GM12878 (cell line): Measurements from ENCODE around the gene CUL1. TPM values are rescaled to one million over a fixed set of nuclear protein-coding genes. Genes with fewer than 3 reads are reported as not detected.

Experiments used
- ATAC-seq: fragments of 200-7000 bp; cut with Tn5 transposase; 3 replicates; pipeline ENCODE4 v1.9.1; 2020; ENCODE audit warnings: mild to moderate bottlenecking, moderate library complexity
- BruUV-seq: library from RNA; stranded (reverse); fragments of 400-500 nt; replicated peaks from 2 replicates; lab custom pipeline; 2021; lab: Mats Ljungman, UMichigan
- CTCF ChIA-PET: fragments of 300-600 bp; sonication (Branson Sonifier 250); formaldehyde crosslinking; extraction: SDS; loops from one replicate; lab custom pipeline; 2021; ENCODE audit warnings: inconsistent platforms; lab: Yijun Ruan, JAX
- POLR2A ChIA-PET: fragments of 350-600 bp; formaldehyde crosslinking; extraction: SDS; loops from one replicate; lab custom pipeline; 2021; ENCODE audit warnings: inconsistent platforms; lab: Charles Lee
- RAD21 ChIA-PET: fragments of 300-600 bp; sonication (Branson Sonifier 250); formaldehyde crosslinking; loops from one replicate; lab custom pipeline; 2023; ENCODE audit warnings: antibody characterized with exemption; ENCODE audit not compliant: unreplicated experiment; lab: Charles Lee
- SMC1A ChIA-PET: fragments of 300-600 bp; sonication (Branson Sonifier 250); formaldehyde crosslinking; loops from one replicate; lab custom pipeline; 2023; ENCODE audit not compliant: unreplicated experiment, uncharacterized antibody; lab: Charles Lee
- DNase-seq: peaks from one replicate; pipeline ENCODE4 v3.0.0-alpha.2; 2011; ENCODE audit warnings: low read depth, low spot score
- FAIRE-seq: peaks from 3 replicates; lab custom pipeline; 2011; peaks lifted over from hg19 to GRCh38; lab: Jason Lieb, UNC
- H2AFZ ChIP-seq: 2 replicates; pipeline ENCODE4 v1.6.0; 2011; ENCODE audit warnings: low read depth, low read length, control low read depth; ENCODE audit not compliant: control insufficient read depth
- H3K27ac ChIP-seq: 2 replicates; pipeline ENCODE4 v1.5.1; 2011; ENCODE audit warnings: control low read depth; ENCODE audit not compliant: control insufficient read depth, insufficient read depth
- H3K27me3 ChIP-seq, 2 experiments: replicated peaks in 1 of 2; 2 replicates each; pipeline versions ENCODE4 v1.6.0 to v1.6.1; 2011; ENCODE audit warnings: low read length in 1 of 2; ENCODE audit not compliant: control insufficient read depth in 2 of 2, insufficient read depth in 2 of 2
- H3K36me3 ChIP-seq, 2 experiments: 2 replicates each; pipeline ENCODE4 v1.5.1; 2011; ENCODE audit warnings: low read length in 1 of 2; ENCODE audit not compliant: control insufficient read depth in 2 of 2, insufficient read depth in 2 of 2
- H3K4me1 ChIP-seq: 2 replicates; pipeline ENCODE4 v1.6.1; 2011; ENCODE audit warnings: mild to moderate bottlenecking, low read length, moderate library complexity, mixed read lengths; ENCODE audit not compliant: control insufficient read depth, insufficient read depth
- H3K4me2 ChIP-seq: 2 replicates; pipeline ENCODE4 v1.6.0; 2011; ENCODE audit warnings: control low read depth; ENCODE audit not compliant: control insufficient read depth, insufficient read depth
- H3K4me3 ChIP-seq: fragments of 200-600 bp; sonication (generic); 2 replicates; pipeline ENCODE4 v1.5.1; 2016
- H3K79me2 ChIP-seq: 2 replicates; pipeline ENCODE4 v1.6.0; 2011; ENCODE audit warnings: low read length; ENCODE audit not compliant: control insufficient read depth, insufficient read depth
- H3K9ac ChIP-seq: 2 replicates; pipeline ENCODE4 v1.8.0; 2011; ENCODE audit warnings: low read length, control low read depth, mixed read lengths; ENCODE audit not compliant: control insufficient read depth, insufficient read depth
- H3K9me3 ChIP-seq: replicated peaks from 3 replicates; pipeline ENCODE4 v1.5.1; 2011; ENCODE audit warnings: mild to moderate bottlenecking, low read length; ENCODE audit not compliant: control insufficient read depth, insufficient read depth
- H4K20me1 ChIP-seq: 2 replicates; pipeline ENCODE4 v1.6.0; 2011; ENCODE audit not compliant: control insufficient read depth, insufficient read depth
- BCL11A ChIP-seq: IDR thresholded peaks from 2 replicates; pipeline ENCODE4 v1.6.1; 2011; ENCODE audit warnings: low read depth, low read length
- BRCA1 ChIP-seq: IDR thresholded peaks from 2 replicates; pipeline ENCODE4 v1.6.1; 2011; ENCODE audit warnings: low read depth, low read length, improper control_type of control experiment
- CBX3 ChIP-seq: fragments of 200-600 bp; sonication (generic); IDR thresholded peaks from 2 replicates; pipeline ENCODE4 v1.6.1; 2016; ENCODE audit warnings: low read depth, borderline replicate concordance
- EGR1 ChIP-seq, 2 experiments: IDR thresholded peaks; 1 replicate in 1 of 2; 2 replicates in 1 of 2; pipeline ENCODE4 v1.6.1; 2011 to 2012; ENCODE audit warnings: low read depth in 2 of 2, low read length in 2 of 2, borderline replicate concordance in 1 of 2, mild to moderate bottlenecking in 1 of 2, moderate library complexity in 1 of 2
- ETV6 ChIP-seq, 2 experiments: fragments of 450-650 bp in 1 of 2; IDR thresholded peaks in 1 of 2; conservative IDR thresholded peaks in 1 of 2; 2 replicates each; pipeline ENCODE4 v1.6.1; 2014; ENCODE audit warnings: antibody characterized with exemption in 1 of 2, borderline replicate concordance in 1 of 2, low read depth in 1 of 2, mild to moderate bottlenecking in 1 of 2, moderate library complexity in 1 of 2
- HDAC2 ChIP-seq: fragments of 200-600 bp; sonication (generic); IDR thresholded peaks from 2 replicates; pipeline ENCODE4 v1.6.1; 2017
- HDAC6 ChIP-seq: fragments of 200-600 bp; sonication (generic); IDR thresholded peaks from one replicate; pipeline ENCODE4 v1.8.0; 2017; ENCODE audit warnings: antibody characterized with exemption; ENCODE audit not compliant: unreplicated experiment
- MEF2B ChIP-seq: fragments of 450-650 bp; IDR thresholded peaks from 2 replicates; pipeline ENCODE4 v1.6.1; 2018; ENCODE audit warnings: mild to moderate bottlenecking, moderate library complexity; ENCODE audit not compliant: partially characterized antibody, poor library complexity, severe bottlenecking
- MTA2 ChIP-seq: fragments of 450-650 bp; IDR thresholded peaks from 2 replicates; pipeline ENCODE4 v1.6.1; 2016; ENCODE audit warnings: low read depth, mild to moderate bottlenecking, moderate library complexity
- POLR2AphosphoS2 ChIP-seq: IDR thresholded peaks from 2 replicates; pipeline ENCODE4 v1.6.1; 2011; ENCODE audit warnings: low read depth, mild to moderate bottlenecking, low read length, improper control_type of control experiment, moderate library complexity
- RFX5 ChIP-seq: IDR thresholded peaks from 2 replicates; pipeline ENCODE4 v1.6.1; 2011; ENCODE audit warnings: low read depth, low read length, improper control_type of control experiment
- SMAD1 ChIP-seq: fragments of 450-650 bp; IDR thresholded peaks from 2 replicates; pipeline ENCODE4 v1.6.1; 2018; ENCODE audit warnings: mild to moderate bottlenecking, low read depth; ENCODE audit not compliant: partially characterized antibody
- SMARCA5 ChIP-seq: fragments of 450-650 bp; IDR thresholded peaks from 2 replicates; pipeline ENCODE4 v1.6.1; 2017; ENCODE audit warnings: mild to moderate bottlenecking
- SREBF2 ChIP-seq: IDR thresholded peaks from 2 replicates; pipeline ENCODE4 v1.6.1; 2012; ENCODE audit warnings: mild to moderate bottlenecking, low read length
- SRF ChIP-seq, 2 experiments: IDR thresholded peaks; 2 replicates each; pipeline ENCODE4 v1.6.1; 2011; ENCODE audit warnings: low read depth in 2 of 2, low read length in 2 of 2, mild to moderate bottlenecking in 1 of 2, moderate library complexity in 1 of 2
- ZZZ3 ChIP-seq: IDR thresholded peaks from 2 replicates; pipeline ENCODE4 v1.6.1; 2011; ENCODE audit warnings: low read depth; ENCODE audit not compliant: control insufficient read depth, insufficient read length
- WGBS: methylation state at CpG from one replicate; pipeline ENCODE4 v1.1.6; 2016; ENCODE audit warnings: low lambda C conversion rate; ENCODE audit not compliant: insufficient replicate concordance, insufficient coverage; ENCODE audit errors: missing lambda C conversion rate; 5-methylcytosine and 5-hydroxymethylcytosine counted together
- in situ Hi-C: fragments of 300-500 bp; cut with MboI; formaldehyde crosslinking; loops from 9 replicates; pipeline ENCODE4 v1.14.3; 2018; ENCODE audit warnings: mixed read lengths
- intact Hi-C: fragments of 100-400 bp; cut with micrococcal nuclease; formaldehyde crosslinking; loops from one replicate; pipeline ENCODE4 v1.14.2; 2022; ENCODE audit not compliant: unreplicated experiment
- polyA plus RNA-seq, 11 experiments: library from polyadenylated mRNA; depleted of rRNA in 4 of 11; unstranded in 6 of 11; stranded (reverse) in 5 of 11; fragments of >200 nt; fragmentation: Nextera tagmentation in 4 of 11; fragmentation: Illumina TruSeq in 1 of 11; extraction: Ambion mirVana in 4 of 11; extraction: Trizol in 1 of 11; gene quantifications; 1 replicate in 1 of 11; 2 replicates in 10 of 11; pipeline versions ENCODE4 v1.2.1 to v1.2.3, GENCODE V29; 2011 to 2016; ENCODE audit warnings: inconsistent platforms in 2 of 11, missing spikeins in 2 of 11, low read depth in 1 of 11
- total RNA-seq, 4 experiments: library from RNA; depleted of rRNA in 3 of 4; stranded (reverse); fragments of >200 nt in 3 of 4; fragmentation: Illumina TruSeq in 1 of 4; extraction: Trizol in 1 of 4; gene quantifications; 2 replicates each; pipeline versions ENCODE4 v1.2.1 to v1.2.3, GENCODE V29; 2013 to 2021
- TF ChIP-seq, protein P1 (sequence below): fragments of 450-650 bp; formaldehyde crosslinking; IDR thresholded peaks from 2 replicates; pipeline ENCODE4 v1.4.0; 2020; ENCODE audit warnings: mild to moderate bottlenecking, moderate library complexity

CUL1 gene
- total and polyA plus RNA-seq, 10 of the 15 experiments (the other 5 are each of a cell fraction or from before 2014, with no cell fraction given): 13.3 to 63.9 (median 45.9) TPM

- in situ Hi-C loops: no loop called here
These were observed 111.2 kb downstream of the CUL1 start for GRCh38 chr7:148809856-148810255.

DNA sequence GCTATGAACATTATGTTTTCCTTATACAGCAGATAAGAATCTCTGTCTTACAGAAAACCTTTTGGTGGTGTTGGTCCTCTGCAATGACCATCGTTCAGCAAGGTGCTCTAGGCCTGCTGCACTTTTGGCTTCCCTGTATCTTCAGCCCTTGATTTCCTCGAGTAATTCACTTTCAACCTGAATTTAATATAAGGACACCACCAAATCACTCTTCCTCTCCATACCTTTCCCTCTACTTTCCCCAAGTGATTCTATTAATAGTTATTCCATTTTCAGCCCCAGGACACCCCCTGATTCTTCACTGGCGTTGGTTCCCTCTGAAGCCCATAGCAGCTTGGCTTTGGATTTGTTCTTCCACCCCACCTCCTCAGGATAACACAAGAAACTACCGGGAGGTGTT, 113.2 kb downstream of the CUL1 start:
- 67% methylated on average over 4 of the region's 4 CpGs for WGBS
- H3K9ac ChIP-seq: no peak overlapping the region
- POLR2A ChIA-PET: no interaction called here
- DNase-seq (no peak), ATAC-seq (no peak), FAIRE-seq (no peak)
- BruUV-seq: no TSS peak
- H4K20me1 ChIP-seq: no peaks in the 10 kb centered on the region
- H3K4me2 ChIP-seq: no peak overlapping the region
- RAD21 ChIA-PET: no interaction called here
- no peak overlapping the region for H3K4me3 ChIP-seq
- CTCF ChIA-PET: interaction anchor here (0.9 kb wide), 1 partner anchor 151 kb away, joined by 3 read pairs; no protein-coding TSS in a partner anchor
- no peaks in the 10 kb centered on the region for H3K9me3 ChIP-seq
- no peaks in the 10 kb centered on the region for H3K79me2 ChIP-seq
- H2AFZ ChIP-seq: no peak overlapping the region
- no peaks in the 10 kb centered on the region for H3K4me1 ChIP-seq
- peaks cover 17 to 30% of the 10 kb centered on the region in 2 experiments for H3K36me3 ChIP-seq
- intact Hi-C loops (no loop called here), in situ Hi-C loops (no loop called here)
- H3K27me3 ChIP-seq: no peaks in the 10 kb centered on the region
- SMC1A ChIA-PET: no interaction called here
- H3K27ac ChIP-seq: no peak overlapping the region
- no peak for TF ChIP-seq SRF (IDR thresholded peaks at IDR 0.05; ENCODE audit: low read depth in 2 of 2, low read length in 2 of 2)
- TF ChIP-seq MTA2: no peak
- no peak for TF ChIP-seq SREBF2
- TF ChIP-seq HDAC2: no peak
- no peak for TF ChIP-seq BCL11A
- TF ChIP-seq, protein P1, sequence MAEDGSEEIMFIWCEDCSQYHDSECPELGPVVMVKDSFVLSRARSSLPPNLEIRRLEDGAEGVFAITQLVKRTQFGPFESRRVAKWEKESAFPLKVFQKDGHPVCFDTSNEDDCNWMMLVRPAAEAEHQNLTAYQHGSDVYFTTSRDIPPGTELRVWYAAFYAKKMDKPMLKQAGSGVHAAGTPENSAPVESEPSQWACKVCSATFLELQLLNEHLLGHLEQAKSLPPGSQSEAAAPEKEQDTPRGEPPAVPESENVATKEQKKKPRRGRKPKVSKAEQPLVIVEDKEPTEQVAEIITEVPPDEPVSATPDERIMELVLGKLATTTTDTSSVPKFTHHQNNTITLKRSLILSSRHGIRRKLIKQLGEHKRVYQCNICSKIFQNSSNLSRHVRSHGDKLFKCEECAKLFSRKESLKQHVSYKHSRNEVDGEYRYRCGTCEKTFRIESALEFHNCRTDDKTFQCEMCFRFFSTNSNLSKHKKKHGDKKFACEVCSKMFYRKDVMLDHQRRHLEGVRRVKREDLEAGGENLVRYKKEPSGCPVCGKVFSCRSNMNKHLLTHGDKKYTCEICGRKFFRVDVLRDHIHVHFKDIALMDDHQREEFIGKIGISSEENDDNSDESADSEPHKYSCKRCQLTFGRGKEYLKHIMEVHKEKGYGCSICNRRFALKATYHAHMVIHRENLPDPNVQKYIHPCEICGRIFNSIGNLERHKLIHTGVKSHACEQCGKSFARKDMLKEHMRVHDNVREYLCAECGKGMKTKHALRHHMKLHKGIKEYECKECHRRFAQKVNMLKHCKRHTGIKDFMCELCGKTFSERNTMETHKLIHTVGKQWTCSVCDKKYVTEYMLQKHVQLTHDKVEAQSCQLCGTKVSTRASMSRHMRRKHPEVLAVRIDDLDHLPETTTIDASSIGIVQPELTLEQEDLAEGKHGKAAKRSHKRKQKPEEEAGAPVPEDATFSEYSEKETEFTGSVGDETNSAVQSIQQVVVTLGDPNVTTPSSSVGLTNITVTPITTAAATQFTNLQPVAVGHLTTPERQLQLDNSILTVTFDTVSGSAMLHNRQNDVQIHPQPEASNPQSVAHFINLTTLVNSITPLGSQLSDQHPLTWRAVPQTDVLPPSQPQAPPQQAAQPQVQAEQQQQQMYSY: no peak
- no peak for TF ChIP-seq HDAC6
- no peak for TF ChIP-seq BRCA1
- no peak for TF ChIP-seq ZZZ3
- TF ChIP-seq SMARCA5: no peak
- TF ChIP-seq EGR1 (IDR thresholded peaks at IDR 0.05; ENCODE audit: borderline replicate concordance in 1 of 2, low read depth in 2 of 2, low read length in 2 of 2): no peak
- no peak for TF ChIP-seq SMAD1
- TF ChIP-seq RFX5: no peak

More at GRCh38 chr7:148809856-148810255, 111.2 kb downstream of the CUL1 start:
- POLR2A ChIA-PET: no interaction called here
- RAD21 ChIA-PET: no interaction called here
- no peak for DNase-seq
- Histone ChIP-seq H3K9ac (no peak overlapping the region), H2AFZ (no peak overlapping the region), H3K79me2 (no peaks in the 10 kb centered on the region), H3K27me3 (no peaks in the 10 kb centered on the region), H4K20me1 (no peaks in the 10 kb centered on the region), H3K27ac (no peak overlapping the region), H3K4me1 (no peaks in the 10 kb centered on the region), H3K36me3 (peaks cover 14 to 27% of the 10 kb centered on the region in 2 experiments; a peak in 3 of 4 replicates), H3K4me3 (no peak overlapping the region), H3K4me2 (no peak overlapping the region), H3K9me3 (no peaks in the 10 kb centered on the region)
- no peak for FAIRE-seq
- SMC1A ChIA-PET: interaction anchor here (1.3 to 1.5 kb wide), 2 partner anchors 12 to 18 kb away, joined by 3 to 4 read pairs; no protein-coding TSS in a partner anchor
- CTCF ChIA-PET: interaction anchor here (0.6 kb wide), 1 partner anchor 101 kb away, joined by 4 read pairs; no protein-coding TSS in a partner anchor
- BruUV-seq: no TSS peak
- intact Hi-C loops: loop anchor here (10.0 kb wide), 1 partner anchor 155 kb away; no protein-coding TSS in a partner anchor
- ATAC-seq: no peak
- 79% methylated on average over 4 of the region's 4 CpGs for WGBS
- no peak for TF ChIP-seq MEF2B
- no peak for TF ChIP-seq CBX3
- TF ChIP-seq POLR2AphosphoS2: no peak
- no peak for TF ChIP-seq ETV6 (conservative IDR thresholded peaks at IDR 0.05 in 1 of 2, IDR thresholded peaks at IDR 0.05 in 1 of 2; ENCODE audit: borderline replicate concordance in 1 of 2, low read depth in 1 of 2)
- TF ChIP-seq, all 136 proteins: peak for 0
